ENCODE results near the gene SHB. TPM values are rescaled to one million over a fixed set of nuclear protein-coding genes. Genes with fewer than 3 reads are reported as not detected.

SHB gene
- total RNA-seq, 4 donors from 2014 or later: 12.3 to 22.9 (median 16.3) TPM

DNA sequence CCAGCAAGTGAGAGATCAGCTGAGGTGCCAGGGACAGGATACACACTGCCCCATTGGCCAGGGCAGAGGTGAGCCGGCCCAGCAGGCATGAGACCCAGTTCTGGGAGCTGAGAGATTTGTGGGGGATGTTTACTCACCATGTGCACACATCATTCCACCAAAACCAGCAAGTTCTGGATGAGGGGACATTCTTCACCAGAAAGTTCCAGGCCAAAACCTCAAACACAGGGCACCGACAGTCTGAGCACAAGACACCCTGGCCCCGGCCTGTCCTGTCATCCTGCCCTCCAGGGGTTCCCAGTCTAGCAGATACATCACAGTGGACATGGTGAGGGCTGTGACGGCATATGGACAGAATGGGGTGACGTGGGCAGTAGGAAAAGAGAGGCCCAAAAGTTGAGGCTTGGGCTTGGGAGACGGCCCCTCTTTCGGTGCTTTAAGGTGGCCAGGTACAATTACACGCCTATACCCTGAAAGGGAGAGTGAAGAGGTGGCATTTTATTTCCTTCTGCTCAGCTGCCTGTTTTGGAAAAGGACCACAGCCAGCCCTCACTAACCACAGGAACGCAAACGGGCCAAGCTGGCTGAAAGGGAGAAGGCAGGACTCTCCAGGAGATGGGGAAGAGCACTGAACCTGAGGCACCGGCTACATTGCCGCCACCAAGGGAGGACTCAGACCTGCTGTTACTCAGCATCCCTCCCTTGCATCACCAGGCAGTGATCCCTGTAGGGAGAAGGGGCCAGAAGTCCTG, 64.0 kb downstream of the SHB start:
- Histone ChIP-seq H3K9me3 (no peaks in the 10 kb centered on the region), H3K4me3 (no peak overlapping the region), H3K27ac (peak overlapping the region; percentile 49), H3K36me3 (no peaks in the 10 kb centered on the region), H3K4me1 (peaks cover 43% of the 10 kb centered on the region), H3K27me3 (no peaks in the 10 kb centered on the region)
- no peak for DNase-seq (ENCODE audit: low spot score in 2 of 2)
- WGBS: 69% methylated on average over 12 of the region's 12 CpGs
- no peak for TF ChIP-seq EP300 (IDR thresholded peaks at IDR 0.05)
- no peak for TF ChIP-seq POLR2AphosphoS5 (IDR thresholded peaks at IDR 0.05)
- no peak for TF ChIP-seq POLR2A (IDR thresholded peaks at IDR 0.05)
- TF ChIP-seq CTCF (IDR thresholded peaks at IDR 0.05): no peak

GRCh38 chr9:38003946-38004808, 64.8 kb downstream of the SHB start:
- DNase-seq (ENCODE audit: low spot score in 2 of 2): no peak
- H3K27me3 ChIP-seq: no peaks in the 10 kb centered on the region
- H3K27ac ChIP-seq: no peak overlapping the region
- TF ChIP-seq CTCF (IDR thresholded peaks at IDR 0.05) (no peak), POLR2AphosphoS5 (IDR thresholded peaks at IDR 0.05) (no peak), POLR2A (IDR thresholded peaks at IDR 0.05) (no peak), EP300 (IDR thresholded peaks at IDR 0.05) (no peak)
- 91% methylated on average over 17 of the region's 17 CpGs for WGBS
- no peaks in the 10 kb centered on the region for H3K9me3 ChIP-seq
- H3K4me1 ChIP-seq: peaks cover 38% of the 10 kb centered on the region
- no peaks in the 10 kb centered on the region for H3K36me3 ChIP-seq
- no peak overlapping the region for H3K4me3 ChIP-seq

DNA sequence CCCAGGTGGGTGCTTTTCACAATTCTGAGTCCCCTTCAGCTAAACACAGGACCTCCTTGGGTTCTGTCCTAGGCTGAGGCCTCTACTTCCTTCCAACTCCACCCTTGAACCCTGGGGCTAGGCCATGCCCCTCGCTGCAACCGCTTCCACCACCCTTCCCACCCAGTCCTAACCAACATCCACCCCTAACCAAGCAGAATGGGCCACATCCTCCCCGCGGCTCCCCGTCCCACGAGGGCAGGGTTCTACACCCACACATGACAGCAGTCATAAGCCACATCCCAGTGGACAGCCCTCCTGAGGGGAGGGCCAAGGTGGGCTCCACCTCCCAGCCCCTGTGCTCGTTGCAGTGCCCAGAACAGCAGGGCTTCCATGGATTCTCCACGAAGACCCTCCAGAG, 65.8 kb downstream of the SHB start:
- no peak for DNase-seq (ENCODE audit: low spot score in 2 of 2)
- TF ChIP-seq POLR2A (IDR thresholded peaks at IDR 0.05) (no peak), EP300 (IDR thresholded peaks at IDR 0.05) (no peak), POLR2AphosphoS5 (IDR thresholded peaks at IDR 0.05) (no peak)
- Histone ChIP-seq H3K4me3 (no peak overlapping the region), H3K9me3 (no peaks in the 10 kb centered on the region), H3K27ac (no peak overlapping the region), H3K27me3 (no peaks in the 10 kb centered on the region), H3K36me3 (no peaks in the 10 kb centered on the region), H3K4me1 (peaks cover 33% of the 10 kb centered on the region)
- 83% methylated on average over 7 of the region's 8 CpGs for WGBS

DNA sequence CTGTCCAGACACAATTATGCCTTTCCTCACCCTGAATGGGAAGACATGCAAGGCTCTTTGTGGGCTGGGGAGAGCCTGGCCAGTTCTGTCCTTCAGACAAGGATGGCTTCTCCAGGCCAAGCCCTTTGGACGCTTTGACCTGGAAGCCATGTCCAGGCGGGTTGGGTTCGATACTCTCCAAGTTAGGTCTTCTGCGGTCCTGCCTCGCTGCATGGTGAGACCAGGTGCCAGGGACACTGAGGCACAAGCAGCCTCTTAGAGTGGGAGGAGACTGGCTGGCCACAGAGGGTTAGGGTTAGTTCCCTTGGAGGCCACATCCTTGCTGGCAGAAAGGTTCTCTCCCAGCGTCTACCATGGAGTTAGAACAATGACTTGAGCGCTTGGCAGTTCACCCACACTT, 67.6 kb downstream of the SHB start:
- peaks cover 15% of the 10 kb centered on the region for H3K4me1 ChIP-seq
- no peak overlapping the region for H3K4me3 ChIP-seq

GRCh38 chr9:38000735-38001134, 68.3 kb downstream of the SHB start:
- no peak overlapping the region for H3K4me3 ChIP-seq
- no peak for DNase-seq (ENCODE audit: low spot score in 2 of 2)
- H3K27me3 ChIP-seq: no peaks in the 10 kb centered on the region

More for the DNA sequence above, 67.6 kb downstream of the SHB start:
- TF ChIP-seq POLR2A (IDR thresholded peaks at IDR 0.05): no peak
- TF ChIP-seq EP300 (IDR thresholded peaks at IDR 0.05): no peak
- no peak for TF ChIP-seq POLR2AphosphoS5 (IDR thresholded peaks at IDR 0.05)
- TF ChIP-seq CTCF (IDR thresholded peaks at IDR 0.05): no peak
- 98% methylated on average over 6 of the region's 7 CpGs for WGBS
- DNase-seq (ENCODE audit: low spot score in 2 of 2): no peak
- Histone ChIP-seq H3K27me3 (no peaks in the 10 kb centered on the region), H3K36me3 (no peaks in the 10 kb centered on the region), H3K27ac (no peak overlapping the region), H3K9me3 (no peaks in the 10 kb centered on the region)

More at GRCh38 chr9:38000735-38001134, 68.3 kb downstream of the SHB start:
- no peaks in the 10 kb centered on the region for H3K36me3 ChIP-seq
- H3K9me3 ChIP-seq: no peaks in the 10 kb centered on the region
- no peak overlapping the region for H3K27ac ChIP-seq
- H3K4me1 ChIP-seq: peaks cover 9% of the 10 kb centered on the region
- no peak for TF ChIP-seq EP300 (IDR thresholded peaks at IDR 0.05)
- TF ChIP-seq POLR2AphosphoS5 (IDR thresholded peaks at IDR 0.05): no peak
- no peak for TF ChIP-seq CTCF (IDR thresholded peaks at IDR 0.05)
- TF ChIP-seq POLR2A (IDR thresholded peaks at IDR 0.05): no peak
- WGBS: 91% methylated on average over 5 of the region's 5 CpGs
